ENCODE measurements around the gene EXOC3.

DNA sequence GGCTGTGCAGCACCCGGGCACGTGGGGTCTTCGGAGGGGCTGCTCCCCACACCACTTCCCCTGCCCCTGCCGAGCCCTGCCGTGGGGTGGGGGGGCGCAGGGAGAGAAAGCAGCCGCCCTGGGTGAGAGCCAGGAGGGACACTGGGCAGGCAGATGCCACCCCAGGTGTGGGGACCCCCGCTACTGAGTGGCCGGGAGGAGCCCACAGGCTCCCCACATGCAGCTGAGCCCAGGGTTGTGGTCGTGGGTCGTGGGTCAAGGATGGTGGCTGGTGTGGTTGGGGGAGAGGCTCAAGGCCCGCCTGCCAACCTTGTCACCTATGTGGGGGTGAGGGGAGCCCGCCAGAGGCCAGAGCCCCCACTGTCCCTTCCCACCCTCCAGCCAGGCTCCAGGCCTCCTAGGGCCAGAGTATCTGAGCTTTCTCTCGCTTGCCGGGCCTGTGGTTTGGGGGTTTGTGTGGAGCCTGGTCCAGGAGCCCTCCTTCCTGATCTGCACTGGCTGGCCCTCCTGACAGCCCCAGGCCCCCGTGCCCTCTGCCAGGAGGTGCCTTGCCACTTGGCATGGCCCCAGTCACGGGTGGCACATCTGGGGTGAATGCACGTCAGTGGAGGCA is 35.5 kb downstream of the EXOC3 start:
- TF ChIP-seq, protein P1, sequence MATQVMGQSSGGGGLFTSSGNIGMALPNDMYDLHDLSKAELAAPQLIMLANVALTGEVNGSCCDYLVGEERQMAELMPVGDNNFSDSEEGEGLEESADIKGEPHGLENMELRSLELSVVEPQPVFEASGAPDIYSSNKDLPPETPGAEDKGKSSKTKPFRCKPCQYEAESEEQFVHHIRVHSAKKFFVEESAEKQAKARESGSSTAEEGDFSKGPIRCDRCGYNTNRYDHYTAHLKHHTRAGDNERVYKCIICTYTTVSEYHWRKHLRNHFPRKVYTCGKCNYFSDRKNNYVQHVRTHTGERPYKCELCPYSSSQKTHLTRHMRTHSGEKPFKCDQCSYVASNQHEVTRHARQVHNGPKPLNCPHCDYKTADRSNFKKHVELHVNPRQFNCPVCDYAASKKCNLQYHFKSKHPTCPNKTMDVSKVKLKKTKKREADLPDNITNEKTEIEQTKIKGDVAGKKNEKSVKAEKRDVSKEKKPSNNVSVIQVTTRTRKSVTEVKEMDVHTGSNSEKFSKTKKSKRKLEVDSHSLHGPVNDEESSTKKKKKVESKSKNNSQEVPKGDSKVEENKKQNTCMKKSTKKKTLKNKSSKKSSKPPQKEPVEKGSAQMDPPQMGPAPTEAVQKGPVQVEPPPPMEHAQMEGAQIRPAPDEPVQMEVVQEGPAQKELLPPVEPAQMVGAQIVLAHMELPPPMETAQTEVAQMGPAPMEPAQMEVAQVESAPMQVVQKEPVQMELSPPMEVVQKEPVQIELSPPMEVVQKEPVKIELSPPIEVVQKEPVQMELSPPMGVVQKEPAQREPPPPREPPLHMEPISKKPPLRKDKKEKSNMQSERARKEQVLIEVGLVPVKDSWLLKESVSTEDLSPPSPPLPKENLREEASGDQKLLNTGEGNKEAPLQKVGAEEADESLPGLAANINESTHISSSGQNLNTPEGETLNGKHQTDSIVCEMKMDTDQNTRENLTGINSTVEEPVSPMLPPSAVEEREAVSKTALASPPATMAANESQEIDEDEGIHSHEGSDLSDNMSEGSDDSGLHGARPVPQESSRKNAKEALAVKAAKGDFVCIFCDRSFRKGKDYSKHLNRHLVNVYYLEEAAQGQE (IDR thresholded peaks at IDR 0.05; ENCODE audit: insufficient replicate concordance, low read depth) = no peak
- TF ChIP-seq POLR2AphosphoS5 (IDR thresholded peaks at IDR 0.05; ENCODE audit: low read depth) = no peak
- TF ChIP-seq, protein P2, sequence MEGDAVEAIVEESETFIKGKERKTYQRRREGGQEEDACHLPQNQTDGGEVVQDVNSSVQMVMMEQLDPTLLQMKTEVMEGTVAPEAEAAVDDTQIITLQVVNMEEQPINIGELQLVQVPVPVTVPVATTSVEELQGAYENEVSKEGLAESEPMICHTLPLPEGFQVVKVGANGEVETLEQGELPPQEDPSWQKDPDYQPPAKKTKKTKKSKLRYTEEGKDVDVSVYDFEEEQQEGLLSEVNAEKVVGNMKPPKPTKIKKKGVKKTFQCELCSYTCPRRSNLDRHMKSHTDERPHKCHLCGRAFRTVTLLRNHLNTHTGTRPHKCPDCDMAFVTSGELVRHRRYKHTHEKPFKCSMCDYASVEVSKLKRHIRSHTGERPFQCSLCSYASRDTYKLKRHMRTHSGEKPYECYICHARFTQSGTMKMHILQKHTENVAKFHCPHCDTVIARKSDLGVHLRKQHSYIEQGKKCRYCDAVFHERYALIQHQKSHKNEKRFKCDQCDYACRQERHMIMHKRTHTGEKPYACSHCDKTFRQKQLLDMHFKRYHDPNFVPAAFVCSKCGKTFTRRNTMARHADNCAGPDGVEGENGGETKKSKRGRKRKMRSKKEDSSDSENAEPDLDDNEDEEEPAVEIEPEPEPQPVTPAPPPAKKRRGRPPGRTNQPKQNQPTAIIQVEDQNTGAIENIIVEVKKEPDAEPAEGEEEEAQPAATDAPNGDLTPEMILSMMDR (IDR thresholded peaks at IDR 0.05; ENCODE audit: insufficient read depth, low read length) = no peak

All from HL-60 (cell line).